Body of pancreas (tissue), 4 donors: ENCODE data around the gene PTPRN2.

Experiments used
- POLR2A ChIP-seq, 3 donors: fragments of 450-650 bp; IDR thresholded peaks; one replicate each; pipeline ENCODE4 v1.6.1; 2016; ENCODE audit warnings: antibody characterized with exemption in 3 of 3, mild to moderate bottlenecking in 2 of 3
- TF ChIP-seq, protein P1 (sequence below), 7 experiments: fragments of 450-650 bp in 4 of 7; fragments of 200-600 bp in 3 of 7; sonication (generic) in 3 of 7; IDR thresholded peaks; one replicate each; pipeline ENCODE4 v1.5.1; 2016 to 2019; ENCODE audit warnings: antibody characterized with exemption in 7 of 7

DNA sequence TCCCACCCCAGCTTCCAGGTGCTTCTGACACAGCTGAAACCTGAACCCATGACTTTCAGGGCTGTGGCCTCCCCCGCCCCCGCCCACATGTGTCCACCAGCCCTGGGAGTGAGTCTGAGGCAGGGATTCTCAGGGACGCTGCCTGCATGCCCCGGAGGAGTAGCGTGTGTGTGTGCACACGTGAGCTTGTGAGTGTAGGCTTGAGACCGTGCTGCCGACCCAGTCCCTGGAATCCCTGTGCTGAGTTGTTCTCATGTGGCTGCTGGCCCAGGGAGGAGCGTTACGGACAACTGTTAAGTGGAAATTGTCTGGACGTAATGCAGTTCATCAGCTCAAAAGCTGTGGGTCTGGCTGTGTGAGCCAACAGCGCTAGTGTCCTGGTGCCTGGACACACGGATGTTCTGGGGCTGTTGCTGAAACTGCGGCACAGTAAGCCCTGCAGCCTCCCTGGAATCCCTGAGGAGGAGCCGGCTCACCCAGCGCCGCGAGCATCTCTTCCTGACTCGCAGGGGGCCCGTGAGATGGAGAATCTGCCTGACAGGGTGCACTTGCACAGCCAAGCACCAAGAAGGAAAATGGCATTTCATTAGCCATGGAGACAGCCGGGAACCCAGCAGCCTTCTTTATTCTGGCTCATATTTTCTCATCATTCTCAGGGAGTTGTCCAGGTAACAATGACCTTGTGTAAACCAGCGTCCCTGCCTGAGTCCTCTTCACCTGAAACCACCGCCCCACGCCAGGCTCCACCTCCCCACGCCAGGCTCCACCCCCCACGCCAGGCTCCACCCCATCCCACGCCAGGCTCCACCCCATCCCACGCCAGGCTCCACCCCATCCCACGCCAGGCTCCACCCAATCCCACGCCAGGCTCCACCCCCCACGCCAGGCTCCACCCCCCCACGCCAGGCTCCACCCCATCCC lies 603.9 kb downstream of the PTPRN2 start:
- TF ChIP-seq POLR2A (IDR thresholded peaks at IDR 0.05), result no peak
- TF ChIP-seq, protein P1, sequence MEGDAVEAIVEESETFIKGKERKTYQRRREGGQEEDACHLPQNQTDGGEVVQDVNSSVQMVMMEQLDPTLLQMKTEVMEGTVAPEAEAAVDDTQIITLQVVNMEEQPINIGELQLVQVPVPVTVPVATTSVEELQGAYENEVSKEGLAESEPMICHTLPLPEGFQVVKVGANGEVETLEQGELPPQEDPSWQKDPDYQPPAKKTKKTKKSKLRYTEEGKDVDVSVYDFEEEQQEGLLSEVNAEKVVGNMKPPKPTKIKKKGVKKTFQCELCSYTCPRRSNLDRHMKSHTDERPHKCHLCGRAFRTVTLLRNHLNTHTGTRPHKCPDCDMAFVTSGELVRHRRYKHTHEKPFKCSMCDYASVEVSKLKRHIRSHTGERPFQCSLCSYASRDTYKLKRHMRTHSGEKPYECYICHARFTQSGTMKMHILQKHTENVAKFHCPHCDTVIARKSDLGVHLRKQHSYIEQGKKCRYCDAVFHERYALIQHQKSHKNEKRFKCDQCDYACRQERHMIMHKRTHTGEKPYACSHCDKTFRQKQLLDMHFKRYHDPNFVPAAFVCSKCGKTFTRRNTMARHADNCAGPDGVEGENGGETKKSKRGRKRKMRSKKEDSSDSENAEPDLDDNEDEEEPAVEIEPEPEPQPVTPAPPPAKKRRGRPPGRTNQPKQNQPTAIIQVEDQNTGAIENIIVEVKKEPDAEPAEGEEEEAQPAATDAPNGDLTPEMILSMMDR (IDR thresholded peaks at IDR 0.05), result no peak
